Endothelial cell (in vitro differentiated cells): ENCODE results near the gene CEBPA. TPM values are rescaled to one million over a fixed set of nuclear protein-coding genes. Genes with fewer than 3 reads are reported as not detected.

Source experiments
- DNase-seq: peaks from one replicate; pipeline ENCODE4 v3.0.0; 2021; ENCODE audit warnings: low spot score
- H3K27ac Mint-ChIP-seq: one replicate; pipeline ENCODE4 v1.8.0; 2021; ENCODE audit warnings: mixed read lengths, inconsistent platforms; ENCODE audit not compliant: unreplicated experiment
- H3K27me3 Mint-ChIP-seq: one replicate; pipeline ENCODE4 v1.8.0; 2021; ENCODE audit warnings: mild to moderate bottlenecking, moderate library complexity, mixed read lengths, inconsistent platforms; ENCODE audit not compliant: unreplicated experiment
- H3K36me3 Mint-ChIP-seq: one replicate; pipeline ENCODE4 v1.8.0; 2021; ENCODE audit warnings: mild to moderate bottlenecking, low read depth, mixed read lengths, inconsistent platforms; ENCODE audit not compliant: unreplicated experiment
- H3K4me1 Mint-ChIP-seq: one replicate; pipeline ENCODE4 v1.8.0; 2021; ENCODE audit warnings: mild to moderate bottlenecking, mixed read lengths, inconsistent platforms; ENCODE audit not compliant: unreplicated experiment
- H3K4me3 Mint-ChIP-seq: one replicate; pipeline ENCODE4 v1.8.0; 2021; ENCODE audit warnings: mild to moderate bottlenecking, mixed read lengths, inconsistent platforms; ENCODE audit not compliant: unreplicated experiment
- H3K9me3 Mint-ChIP-seq: one replicate; pipeline ENCODE4 v1.8.0; 2021; ENCODE audit warnings: mixed read lengths, inconsistent platforms; ENCODE audit not compliant: unreplicated experiment
- CTCF ChIP-seq: fragments of 200-600 bp; sonication (generic); IDR thresholded peaks from one replicate; pipeline ENCODE4 v1.5.0; 2021; ENCODE audit warnings: antibody characterized with exemption; ENCODE audit not compliant: unreplicated experiment
- total RNA-seq: library from RNA; stranded (reverse); fragmentation: NEBNext Ultra II Directional; extraction: Animal tissue kit (Norgen Biotek cat#: 25700); gene quantifications from one replicate; pipeline ENCODE4 v1.2.1, GENCODE V29; 2021; ENCODE audit not compliant: unreplicated experiment

The CEBPA gene
- total RNA-seq, 1 donor from 2014 or later, result 0.59 TPM

DNA sequence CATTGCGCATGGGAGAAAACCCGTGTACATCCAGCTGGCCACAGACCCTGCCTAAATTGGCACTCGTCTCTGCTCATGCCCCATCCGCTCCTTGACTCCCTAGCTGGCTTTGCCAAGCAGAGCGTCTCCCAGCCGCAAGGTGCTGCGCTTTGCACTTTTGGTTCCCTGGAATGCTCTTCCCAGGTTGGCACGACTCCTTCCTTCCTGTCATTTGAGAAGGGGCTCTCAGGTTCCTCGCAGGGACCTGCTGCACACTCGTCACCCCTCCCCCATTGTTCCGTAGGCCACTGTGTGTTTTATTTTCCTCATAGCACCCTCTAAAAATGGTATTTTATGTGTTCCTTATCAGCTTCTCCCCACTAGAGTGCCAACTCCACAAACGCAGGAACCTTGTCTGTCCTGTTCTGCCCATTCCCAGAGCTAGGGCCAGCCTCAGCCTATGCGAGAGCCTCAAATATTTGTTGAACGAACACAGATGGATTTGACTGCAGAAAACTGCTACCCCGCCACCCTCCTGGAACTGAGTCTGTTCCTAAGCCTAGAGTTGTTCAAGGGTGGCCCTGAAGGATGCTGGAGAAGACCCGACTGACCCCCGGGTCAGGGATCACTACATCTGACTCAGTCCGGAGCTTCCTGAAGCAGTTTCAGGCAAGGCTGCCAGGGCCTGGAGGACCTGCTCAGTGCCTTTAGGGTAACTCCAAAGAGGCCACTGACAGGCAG, 8.4 kb upstream of the CEBPA start:
- Mint-ChIP-seq H3K4me3 (no peak overlapping the region), H3K27me3 (no peaks in the 10 kb centered on the region), H3K9me3 (no peaks in the 10 kb centered on the region), H3K36me3 (no peaks in the 10 kb centered on the region), H3K4me1 (peaks cover 6% of the 10 kb centered on the region), H3K27ac (no peak overlapping the region)
- no peak for DNase-seq
- no peak for TF ChIP-seq CTCF

DNA sequence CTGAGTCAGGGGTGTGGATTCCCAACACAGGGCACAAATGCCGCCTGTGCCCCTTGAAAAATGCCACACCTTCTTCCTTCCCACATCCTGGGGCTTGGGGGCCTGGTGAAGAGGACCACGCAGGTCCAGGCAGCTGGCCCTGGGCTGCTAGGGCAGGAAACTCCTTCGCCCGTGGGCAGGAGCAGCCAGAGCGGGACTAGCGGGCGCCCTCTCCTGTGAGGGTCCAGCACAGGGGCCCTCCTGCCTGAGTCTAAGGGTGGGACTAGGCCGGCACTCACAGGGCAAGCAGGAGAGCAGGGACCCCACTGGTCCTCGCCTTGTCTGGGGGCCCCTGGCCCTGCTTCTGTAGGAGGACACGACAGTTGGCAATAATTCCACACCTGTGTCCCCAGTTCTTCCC, 7.5 kb upstream of the CEBPA start:
- Mint-ChIP-seq H3K9me3 (no peaks in the 10 kb centered on the region), H3K27me3 (no peaks in the 10 kb centered on the region), H3K4me3 (no peak overlapping the region), H3K4me1 (peaks cover 6% of the 10 kb centered on the region), H3K36me3 (no peaks in the 10 kb centered on the region), H3K27ac (no peak overlapping the region)
- no peak for TF ChIP-seq CTCF
- DNase-seq, result no peak

DNA sequence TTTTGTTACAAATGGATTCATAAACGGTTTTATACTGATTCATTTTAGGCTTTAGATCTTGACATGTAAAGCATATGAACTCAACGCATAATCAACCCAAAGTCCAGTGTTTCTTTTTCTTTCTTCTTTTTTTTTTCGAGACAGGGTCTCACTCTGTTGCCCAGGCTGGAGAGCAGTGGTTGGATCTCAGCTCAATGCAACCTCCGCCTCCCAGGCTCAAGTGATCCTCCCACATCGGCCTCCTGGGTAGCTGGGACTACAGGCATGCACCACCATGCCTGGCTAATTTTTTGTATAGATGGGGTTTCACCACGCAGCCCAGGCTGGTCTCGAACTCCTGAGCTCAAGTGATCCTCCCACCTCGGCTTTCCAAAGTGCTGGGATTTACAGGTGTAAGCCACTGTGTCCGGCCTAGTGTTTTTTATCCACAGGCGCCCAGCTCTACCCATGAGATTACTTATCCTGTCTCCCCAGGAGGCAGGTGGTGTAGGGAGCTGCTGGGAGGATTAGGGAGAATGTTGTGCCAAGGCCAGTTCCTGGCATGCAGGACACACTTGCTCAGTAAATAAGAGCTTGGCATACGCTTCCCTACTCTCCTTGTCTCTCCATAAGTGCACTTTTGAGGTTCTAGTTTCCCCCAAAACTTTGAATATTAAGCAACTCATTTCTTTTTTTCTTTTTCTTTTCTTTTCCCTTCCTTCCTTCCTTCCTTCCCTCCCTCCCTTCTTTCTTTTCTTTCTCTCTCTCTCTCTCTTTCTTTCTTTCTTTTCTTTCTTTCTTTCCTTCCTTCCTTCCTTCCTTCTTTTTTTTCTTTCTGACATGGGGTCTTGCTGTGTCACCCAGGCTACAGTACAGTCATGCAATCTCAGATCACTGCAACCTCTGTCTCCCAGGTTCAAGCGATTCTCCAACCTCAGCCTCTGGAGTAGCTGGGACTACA, 4.8 kb upstream of the CEBPA start:
- no peak for DNase-seq
- Mint-ChIP-seq H3K9me3 (no peaks in the 10 kb centered on the region), H3K4me3 (no peak overlapping the region), H3K36me3 (no peaks in the 10 kb centered on the region), H3K27me3 (peaks cover 7% of the 10 kb centered on the region), H3K27ac (no peak overlapping the region), H3K4me1 (peaks cover 6% of the 10 kb centered on the region)
- no peak for TF ChIP-seq CTCF

DNA sequence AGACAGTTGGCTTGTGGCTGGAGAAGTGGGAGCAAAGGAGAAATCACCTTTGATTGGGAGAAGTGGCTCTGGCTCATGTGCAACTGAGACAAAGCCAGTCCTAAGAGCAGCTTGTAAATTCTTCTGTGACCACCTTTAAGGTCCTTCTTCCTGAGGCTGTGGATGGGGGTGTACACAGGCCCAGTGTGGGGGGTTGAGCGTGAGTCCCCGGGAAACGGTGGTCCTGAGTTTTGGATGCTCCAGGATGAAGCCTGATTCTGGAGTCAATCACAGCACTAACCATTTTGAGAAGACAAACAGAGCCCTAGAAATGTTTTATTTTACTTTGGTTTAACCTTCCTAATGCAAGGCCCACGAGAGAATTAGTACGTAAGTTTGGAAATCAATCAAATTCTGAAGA, 3.9 kb upstream of the CEBPA start:
- no peak for DNase-seq
- peaks cover 6% of the 10 kb centered on the region for H3K4me1 Mint-ChIP-seq
- no peaks in the 10 kb centered on the region for H3K36me3 Mint-ChIP-seq
- H3K27ac Mint-ChIP-seq, result no peak overlapping the region
- H3K27me3 Mint-ChIP-seq, result peaks cover 7% of the 10 kb centered on the region
- no peak overlapping the region for H3K4me3 Mint-ChIP-seq
- no peak for TF ChIP-seq CTCF
- no peaks in the 10 kb centered on the region for H3K9me3 Mint-ChIP-seq
